Ovary (tissue), 9 donors: ENCODE measurements around the gene ZMYND8. TPM values are rescaled to one million over a fixed set of nuclear protein-coding genes. Genes with fewer than 3 reads are reported as not detected.

Experiments
- DNase-seq, 5 donors: peaks; one replicate each; pipeline ENCODE4 v3.0.0-alpha.2; 2019 to 2020
- H3K27ac ChIP-seq, 2 donors: fragments of 200-600 bp; one replicate each; pipeline versions ENCODE4 v1.5.1 to v1.8.0; 2019 to 2022
- H3K27me3 ChIP-seq: fragments of 200-600 bp; one replicate; pipeline ENCODE4 v1.8.0; 2022
- H3K36me3 ChIP-seq: fragments of 200-600 bp; sonication (generic); one replicate; pipeline ENCODE4 v1.5.1; 2019
- H3K4me1 ChIP-seq: one replicate; pipeline ENCODE4 v1.8.1; 2013; ENCODE audit warnings: mild to moderate bottlenecking, moderate library complexity; ENCODE audit not compliant: insufficient read depth
- H3K4me3 ChIP-seq: fragments of 200-600 bp; sonication (generic); one replicate; pipeline ENCODE4 v1.5.1; 2017
- H3K9me3 ChIP-seq, 2 donors: fragments of 200-600 bp in 1 of 2; sonication (generic) in 1 of 2; one replicate each; pipeline versions ENCODE4 v1.5.1 to v1.8.1; 2013 to 2019; ENCODE audit warnings: mild to moderate bottlenecking in 1 of 2, moderate library complexity in 1 of 2
- EP300 ChIP-seq: sonication (generic); formaldehyde crosslinking; IDR thresholded peaks from one replicate; pipeline ENCODE4 v1.6.1; 2017; ENCODE audit warnings: antibody characterized with exemption
- POLR2A ChIP-seq: fragments of 450-650 bp; IDR thresholded peaks from one replicate; pipeline ENCODE4 v1.6.1; 2017; ENCODE audit warnings: antibody characterized with exemption, mild to moderate bottlenecking, moderate library complexity
- WGBS, 3 donors: extraction: QIAGEN DNeasy Blood & Tissue Kit in 1 of 3; methylation state at CpG; one replicate each; pipeline versions ENCODE4 v1.1.5 to v1.1.7; 2013 to 2017; 5-methylcytosine and 5-hydroxymethylcytosine counted together
- intact Hi-C, 4 donors: fragments of 100-400 bp; cut with DNase I; formaldehyde crosslinking; loops; one replicate each; pipeline versions ENCODE4 v1.11.0 to v1.15.1; 2022 to 2023
- polyA plus RNA-seq, 2 donors: library from polyadenylated mRNA; stranded (reverse); fragments of 200-250 nt in 1 of 2; fragments of 350-450 nt in 1 of 2; fragmentation: Illumina TruSeq in 1 of 2; extraction: RNeasy Lipid Tissue Mini Kit (QIAGEN cat#74804) in 1 of 2; gene quantifications; one replicate each; pipeline ENCODE4 v1.2.3, GENCODE V29; 2013 to 2014
- total RNA-seq, 7 donors: library from RNA; depleted of rRNA in 2 of 7; stranded (reverse); fragments of >200 nt in 2 of 7; fragmentation: NEBNext Ultra II Directional in 3 of 7; extraction: Animal tissue kit (Norgen Biotek cat#: 25700) in 3 of 7; gene quantifications; one replicate each; pipeline versions ENCODE4 v1.1.0 to v1.2.4, GENCODE V29; 2016 to 2023
- TF ChIP-seq, protein P1 (sequence below), 3 donors: fragments of 450-650 bp in 2 of 3; fragments of 200-600 bp in 1 of 3; IDR thresholded peaks; one replicate each; pipeline versions ENCODE4 v1.5.1 to v1.8.0; 2016 to 2022; ENCODE audit warnings: antibody characterized with exemption in 3 of 3, mild to moderate bottlenecking in 1 of 3
- donor health status: DM: no; HTN: no; CAD: no; lungs with moderate emphysema.
- donor health status: DM: no; HTN: no; CAD: no.
- donor health status: Bipolar disorder and iron deficiency.
- donor health status: DM: yes; HTN: yes; CAD: no.
- donor health status: DM: no; HTN: no; CAD: no.
- donor health status: DM: yes; HTN: yes; CAD: no.

Gene ZMYND8
- total and polyA plus RNA-seq, 9 donors = 8.3 to 40.7 (median 30.5) TPM

DNA sequence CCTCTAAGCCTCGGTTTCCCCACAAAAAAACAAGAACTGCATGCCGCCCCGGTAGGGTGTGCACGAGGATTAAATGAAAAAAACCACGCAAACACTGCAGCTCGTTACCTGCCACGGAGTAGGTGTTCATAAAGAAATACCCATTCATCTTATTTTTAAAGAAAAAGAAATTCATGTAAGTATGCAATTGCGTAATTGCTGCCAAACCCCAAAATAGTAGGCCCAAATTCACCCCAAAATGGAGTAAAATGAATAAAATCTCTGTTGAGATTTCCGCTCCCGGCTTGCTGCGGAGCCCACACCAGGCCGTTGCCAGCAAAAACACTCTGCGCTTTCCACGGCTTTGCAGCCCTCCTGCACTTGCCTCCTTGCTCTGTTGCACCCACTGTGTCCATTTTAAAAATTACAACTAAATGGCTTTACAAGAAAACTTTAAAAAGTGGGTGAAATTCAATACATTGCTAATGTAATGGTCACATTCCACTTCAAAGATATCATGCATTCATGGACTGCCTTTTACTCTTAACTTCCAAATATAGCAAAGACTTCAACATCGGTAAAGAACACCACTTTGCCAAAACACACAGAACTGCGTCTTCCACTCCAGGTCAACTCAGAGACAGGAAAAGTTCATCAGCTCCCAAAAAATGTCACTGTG is 125.0 kb downstream of the ZMYND8 start:
- H3K4me3 ChIP-seq = no peak overlapping the region
- TF ChIP-seq EP300 (no peak), POLR2A (no peak)
- TF ChIP-seq, protein P1, sequence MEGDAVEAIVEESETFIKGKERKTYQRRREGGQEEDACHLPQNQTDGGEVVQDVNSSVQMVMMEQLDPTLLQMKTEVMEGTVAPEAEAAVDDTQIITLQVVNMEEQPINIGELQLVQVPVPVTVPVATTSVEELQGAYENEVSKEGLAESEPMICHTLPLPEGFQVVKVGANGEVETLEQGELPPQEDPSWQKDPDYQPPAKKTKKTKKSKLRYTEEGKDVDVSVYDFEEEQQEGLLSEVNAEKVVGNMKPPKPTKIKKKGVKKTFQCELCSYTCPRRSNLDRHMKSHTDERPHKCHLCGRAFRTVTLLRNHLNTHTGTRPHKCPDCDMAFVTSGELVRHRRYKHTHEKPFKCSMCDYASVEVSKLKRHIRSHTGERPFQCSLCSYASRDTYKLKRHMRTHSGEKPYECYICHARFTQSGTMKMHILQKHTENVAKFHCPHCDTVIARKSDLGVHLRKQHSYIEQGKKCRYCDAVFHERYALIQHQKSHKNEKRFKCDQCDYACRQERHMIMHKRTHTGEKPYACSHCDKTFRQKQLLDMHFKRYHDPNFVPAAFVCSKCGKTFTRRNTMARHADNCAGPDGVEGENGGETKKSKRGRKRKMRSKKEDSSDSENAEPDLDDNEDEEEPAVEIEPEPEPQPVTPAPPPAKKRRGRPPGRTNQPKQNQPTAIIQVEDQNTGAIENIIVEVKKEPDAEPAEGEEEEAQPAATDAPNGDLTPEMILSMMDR (IDR thresholded peaks at IDR 0.05) = no peak
- intact Hi-C loops = no loop called here
- no peak for DNase-seq
- H3K36me3 ChIP-seq = no peaks in the 10 kb centered on the region
- no peak overlapping the region for H3K27ac ChIP-seq
- no peaks in the 10 kb centered on the region for H3K4me1 ChIP-seq
- 79 to 87% (median 80%) methylated on average over 16 of the region's 16 CpGs for WGBS, 3 donors
- no peaks in the 10 kb centered on the region for H3K9me3 ChIP-seq
- no peaks in the 10 kb centered on the region for H3K27me3 ChIP-seq

DNA sequence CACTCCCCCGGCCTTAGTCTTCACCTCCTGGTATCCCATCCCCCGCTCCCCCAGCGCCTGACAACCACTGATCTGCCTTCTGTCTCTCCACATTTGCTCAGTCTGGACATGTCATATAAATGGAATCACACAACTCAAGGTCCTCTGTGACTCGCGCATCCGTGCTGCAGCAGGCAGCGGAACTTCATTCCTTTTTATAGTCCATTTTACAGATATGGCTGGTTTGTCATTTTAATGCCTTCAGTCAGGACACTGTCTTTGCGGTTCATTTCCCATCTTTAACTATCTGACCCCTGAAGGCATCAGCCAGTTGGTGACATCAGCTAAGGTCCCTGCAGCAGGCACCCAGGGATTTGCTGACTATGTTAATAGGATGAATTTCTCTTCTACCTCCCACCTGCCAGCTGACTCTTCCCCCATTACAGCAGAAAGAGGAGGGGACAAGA is 125.7 kb downstream of the ZMYND8 start:
- Histone ChIP-seq H3K27me3 (no peaks in the 10 kb centered on the region), H3K27ac (no peak overlapping the region), H3K9me3 (no peaks in the 10 kb centered on the region), H3K36me3 (no peaks in the 10 kb centered on the region), H3K4me3 (no peak overlapping the region), H3K4me1 (no peaks in the 10 kb centered on the region)
- no peak for DNase-seq
- WGBS, 3 donors = 93 to 96% (median 96%) methylated on average over 8 of the region's 8 CpGs
- TF ChIP-seq, protein P1 (IDR thresholded peaks at IDR 0.05) = no peak
- TF ChIP-seq POLR2A (no peak), EP300 (no peak)
- intact Hi-C loops = no loop called here

DNA sequence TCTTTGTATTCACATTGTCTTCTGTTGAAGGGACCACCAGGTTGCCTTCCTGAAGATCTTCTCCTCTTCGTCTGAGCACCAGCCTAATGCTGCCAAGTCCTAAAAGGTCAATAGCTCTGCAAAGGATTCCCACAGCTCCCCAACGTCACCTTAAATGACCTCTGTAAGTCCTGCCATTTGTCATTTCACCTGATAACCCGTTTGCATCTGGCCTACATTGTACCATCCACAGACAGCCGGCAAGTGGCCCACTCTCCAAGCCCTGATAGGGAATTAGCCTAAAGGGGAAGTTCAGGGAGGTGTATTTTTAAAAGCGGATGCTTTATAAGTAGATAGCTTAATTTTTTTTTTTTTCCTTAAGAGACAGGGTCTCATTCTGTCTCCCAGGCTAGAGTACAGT is 127.8 kb downstream of the ZMYND8 start:
- DNase-seq = no peak
- intact Hi-C loops = no loop called here
- Histone ChIP-seq H3K4me1 (no peaks in the 10 kb centered on the region), H3K4me3 (no peak overlapping the region), H3K36me3 (no peaks in the 10 kb centered on the region), H3K27ac (no peak overlapping the region), H3K27me3 (no peaks in the 10 kb centered on the region), H3K9me3 (no peaks in the 10 kb centered on the region)
- TF ChIP-seq, protein P1 (IDR thresholded peaks at IDR 0.05) = no peak
- no peak for TF ChIP-seq POLR2A
- no peak for TF ChIP-seq EP300
- 70 to 75% (median 74%) methylated on average over 5 of the region's 5 CpGs for WGBS, 3 donors

DNA sequence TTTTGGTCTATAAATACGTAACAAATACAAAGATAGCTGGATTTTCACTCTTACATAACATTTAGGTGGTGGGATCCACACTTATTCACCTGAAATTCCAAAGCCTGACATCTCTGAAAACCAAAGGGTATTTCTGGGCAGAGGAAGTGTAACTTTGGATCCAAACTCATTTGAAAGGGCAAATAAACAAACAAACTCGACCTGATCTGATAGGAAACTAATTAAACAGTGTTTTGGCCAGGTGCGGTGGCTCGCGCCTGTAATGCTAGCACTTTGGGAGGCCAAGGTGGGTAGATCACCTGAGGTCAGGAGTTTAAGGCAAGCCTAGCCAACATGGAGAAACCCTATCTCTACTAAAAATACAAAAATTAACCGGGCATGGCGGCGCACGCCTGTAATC is 128.9 kb downstream of the ZMYND8 start:
- H3K9me3 ChIP-seq = no peaks in the 10 kb centered on the region
- no peaks in the 10 kb centered on the region for H3K27me3 ChIP-seq
- no peak for DNase-seq
- no peak overlapping the region for H3K27ac ChIP-seq
- no peak overlapping the region for H3K4me3 ChIP-seq
- no peak for TF ChIP-seq POLR2A
- TF ChIP-seq, protein P1 (IDR thresholded peaks at IDR 0.05) = no peak
- TF ChIP-seq EP300 = no peak
- WGBS, 3 donors = 93 to 94% (median 94%) methylated on average over 9 of the region's 9 CpGs
- H3K4me1 ChIP-seq = no peaks in the 10 kb centered on the region
- intact Hi-C loops = no loop called here
- H3K36me3 ChIP-seq = no peaks in the 10 kb centered on the region
